ENCODE measurements around the gene WASL. TPM values are rescaled to one million over a fixed set of nuclear protein-coding genes. Genes with fewer than 3 reads are reported as not detected.
A peak's percentile ranks its signal among the peaks of the same experiment; 100 is the strongest.

WASL gene
- polyA plus RNA-seq, 3 donors = 1.6 to 3.9 (median 2.1) TPM

GRCh38 chr7:123757095-123757494 lies 8.3 kb upstream of the WASL start:
- Mint-ChIP-seq H3K4me1 (peaks cover 11% of the 10 kb centered on the region), H3K4me3 (no peak overlapping the region), H3K27ac (no peak overlapping the region), H3K36me3 (no peaks in the 10 kb centered on the region), H3K27me3 (ENCODE audit: low read depth in 3 of 3) (peaks cover 0 to 2% (median 2%) of the 10 kb centered on the region in 3 donors), H3K9me3 (peaks cover 0 to 2% (median 0%) of the 10 kb centered on the region in 7 donors)
- Histone ChIP-seq H3K4me2 (replicated peaks; ENCODE audit: extremely low read depth, low read length, poor library complexity, severe bottlenecking) (no peak overlapping the region), H2AFZ (ENCODE audit: insufficient read depth, low read depth, low read length, poor library complexity, severe bottlenecking) (no peak overlapping the region), H3K9ac (ENCODE audit: insufficient read depth, low read length, poor library complexity, severe bottlenecking) (no peak overlapping the region), H3K4me1 (ENCODE audit: control insufficient read depth in 1 of 2, insufficient read depth in 2 of 2, low read length in 2 of 2) (peaks cover 0 to 4% of the 10 kb centered on the region in 2 donors), H3K79me2 (ENCODE audit: insufficient read depth, low read length) (no peaks in the 10 kb centered on the region), H3K27ac (ENCODE audit: low read depth in 1 of 2, low read length in 2 of 2) (no peak overlapping the region), H3K4me3 (replicated peaks in 1 of 3; ENCODE audit: low read depth in 2 of 3, low read length in 3 of 3) (no peak overlapping the region), H3K36me3 (replicated peaks in 1 of 2; ENCODE audit: control insufficient read depth in 1 of 2, insufficient read depth in 2 of 2, low read length in 2 of 2) (no peaks in the 10 kb centered on the region), H3K27me3 (ENCODE audit: control insufficient read depth in 2 of 2, insufficient read depth in 2 of 2, low read length in 2 of 2) (no peaks in the 10 kb centered on the region), H4K20me1 (ENCODE audit: insufficient read depth, low read length) (no peaks in the 10 kb centered on the region), H3K9me3 (replicated peaks in 1 of 2; ENCODE audit: control insufficient read depth in 1 of 2, insufficient read depth in 1 of 2, low read length in 2 of 2) (no peaks in the 10 kb centered on the region)
- intact Hi-C loops (cut with micrococcal nuclease) = no loop called here
- TF ChIP-seq CTCF (IDR thresholded peaks at IDR 0.05) = no peak
- no CpG with 5 or more reads among the region's 1 CpG for WGBS (ENCODE audit: insufficient coverage)
- DNase-seq = no peak

GRCh38 chr7:123755338-123755737 lies 6.5 kb upstream of the WASL start:
- H4K20me1 ChIP-seq (ENCODE audit: insufficient read depth, low read length) = no peaks in the 10 kb centered on the region
- TF ChIP-seq CTCF (IDR thresholded peaks at IDR 0.05) = no peak
- no peaks in the 10 kb centered on the region for H3K79me2 ChIP-seq (ENCODE audit: insufficient read depth, low read length)
- no peak overlapping the region for H3K4me3 ChIP-seq (replicated peaks in 1 of 3; ENCODE audit: low read depth in 2 of 3, low read length in 3 of 3)
- Mint-ChIP-seq H3K36me3 (no peaks in the 10 kb centered on the region), H3K27ac (peak overlapping the region in 1 of 7 donors; percentile 31), H3K27me3 (ENCODE audit: low read depth in 3 of 3) (peaks cover 0 to 2% (median 0%) of the 10 kb centered on the region in 3 donors), H3K9me3 (no peaks in the 10 kb centered on the region), H3K4me3 (no peak overlapping the region), H3K4me1 (peaks cover 11% of the 10 kb centered on the region)
- no peak for DNase-seq
- H3K4me2 ChIP-seq (replicated peaks; ENCODE audit: extremely low read depth, low read length, poor library complexity, severe bottlenecking) = no peak overlapping the region
- no CpG with 5 or more reads among the region's 1 CpG for WGBS (ENCODE audit: insufficient coverage)
- no peaks in the 10 kb centered on the region for H3K36me3 ChIP-seq (replicated peaks in 1 of 2; ENCODE audit: control insufficient read depth in 1 of 2, insufficient read depth in 2 of 2, low read length in 2 of 2)
- H2AFZ ChIP-seq (ENCODE audit: insufficient read depth, low read depth, low read length, poor library complexity, severe bottlenecking) = no peak overlapping the region
- H3K4me1 ChIP-seq (ENCODE audit: control insufficient read depth in 1 of 2, insufficient read depth in 2 of 2, low read length in 2 of 2) = peaks cover 0 to 5% of the 10 kb centered on the region in 2 donors
- intact Hi-C loops (cut with micrococcal nuclease) = no loop called here
- H3K9me3 ChIP-seq (replicated peaks in 1 of 2; ENCODE audit: control insufficient read depth in 1 of 2, insufficient read depth in 1 of 2, low read length in 2 of 2) = no peaks in the 10 kb centered on the region
- no peaks in the 10 kb centered on the region for H3K27me3 ChIP-seq (ENCODE audit: control insufficient read depth in 2 of 2, insufficient read depth in 2 of 2, low read length in 2 of 2)
- no peak overlapping the region for H3K9ac ChIP-seq (ENCODE audit: insufficient read depth, low read length, poor library complexity, severe bottlenecking)
- H3K27ac ChIP-seq (ENCODE audit: low read depth in 1 of 2, low read length in 2 of 2) = no peak overlapping the region

All from CD14-positive monocyte (primary cell).